GM23338 (cell line): ENCODE data around the gene MGRN1. TPM values are rescaled to one million over a fixed set of nuclear protein-coding genes. Genes with fewer than 3 reads are reported as not detected.

Experiments used
- ATAC-seq: fragments of 200-7000 bp; cut with Tn5 transposase; 3 replicates; pipeline ENCODE4 v1.9.1; 2020
- DNase-seq: peaks from one replicate; pipeline ENCODE4 v3.0.0-alpha.2; 2015; ENCODE audit warnings: low spot score
- H2AFZ ChIP-seq: fragments of 200-600 bp; sonication (generic); 2 replicates; pipeline ENCODE4 v1.8.0; 2016; ENCODE audit warnings: antibody characterized with exemption, mild to moderate bottlenecking, moderate library complexity
- H3F3A ChIP-seq: fragments of 200-600 bp; sonication (generic); replicated peaks from 2 replicates; pipeline ENCODE4 v1.8.0; 2017; ENCODE audit warnings: antibody characterized with exemption, mixed run types, low read depth
- H3K27ac ChIP-seq: fragments of 200-600 bp; sonication (generic); 2 replicates; pipeline ENCODE4 v1.6.1; 2016; ENCODE audit warnings: low read depth
- H3K27me3 ChIP-seq: fragments of 200-600 bp; sonication (generic); 2 replicates; pipeline ENCODE4 v1.8.0; 2016; ENCODE audit warnings: mild to moderate bottlenecking, mixed run types, moderate library complexity; ENCODE audit not compliant: insufficient read depth
- H3K36me3 ChIP-seq: fragments of 200-600 bp; sonication (generic); 2 replicates; pipeline ENCODE4 v1.8.0; 2016; ENCODE audit warnings: mild to moderate bottlenecking; ENCODE audit not compliant: insufficient read depth
- H3K4me1 ChIP-seq: fragments of 200-600 bp; sonication (generic); 2 replicates; pipeline ENCODE4 v1.8.0; 2016; ENCODE audit warnings: mild to moderate bottlenecking, moderate library complexity; ENCODE audit not compliant: insufficient read depth
- H3K4me2 ChIP-seq: fragments of 200-600 bp; sonication (generic); 2 replicates; pipeline ENCODE4 v1.7.1; 2017; ENCODE audit warnings: mixed run types
- H3K4me3 ChIP-seq: fragments of 200-600 bp; sonication (generic); 2 replicates; pipeline ENCODE4 v1.6.1; 2016; ENCODE audit warnings: mixed run types
- H3K79me2 ChIP-seq: fragments of 200-600 bp; sonication (generic); replicated peaks from 2 replicates; pipeline ENCODE4 v1.8.0; 2017; ENCODE audit warnings: mild to moderate bottlenecking; ENCODE audit not compliant: insufficient read depth
- H3K9me2 ChIP-seq: fragments of 200-600 bp; sonication (generic); 2 replicates; pipeline ENCODE4 v1.8.0; 2017; ENCODE audit not compliant: insufficient read depth
- H4K20me1 ChIP-seq: fragments of 200-600 bp; sonication (generic); replicated peaks from 2 replicates; pipeline ENCODE4 v1.8.0; 2017; ENCODE audit warnings: mild to moderate bottlenecking; ENCODE audit not compliant: insufficient read depth
- H3K27ac Mint-ChIP-seq: 2 replicates; pipeline ENCODE4 v1.8.0; 2020; ENCODE audit warnings: inconsistent platforms, mild to moderate bottlenecking, moderate library complexity, mixed read lengths
- H3K27me3 Mint-ChIP-seq: 3 replicates; pipeline ENCODE4 v1.8.0; 2022; ENCODE audit warnings: low read depth, mild to moderate bottlenecking, moderate library complexity, mixed read lengths, inconsistent platforms; ENCODE audit not compliant: insufficient read depth, poor library complexity
- H3K36me3 Mint-ChIP-seq: 3 replicates; pipeline ENCODE4 v1.8.0; 2021; ENCODE audit warnings: low read depth, mild to moderate bottlenecking, inconsistent platforms, moderate library complexity, mixed read lengths
- H3K4me1 Mint-ChIP-seq: 3 replicates; pipeline ENCODE4 v1.8.0; 2020; ENCODE audit warnings: mild to moderate bottlenecking, inconsistent platforms, mixed read lengths
- H3K4me3 Mint-ChIP-seq: 3 replicates; pipeline ENCODE4 v1.8.0; 2021; ENCODE audit warnings: moderate library complexity, mild to moderate bottlenecking, inconsistent platforms, mixed read lengths
- H3K9me3 Mint-ChIP-seq: 3 replicates; pipeline ENCODE4 v1.8.0; 2020; ENCODE audit warnings: moderate library complexity, mild to moderate bottlenecking, inconsistent platforms, mixed read lengths
- CREB1 ChIP-seq: fragments of 250-450 bp; sonication (Bioruptor Pico); IDR thresholded peaks from 2 replicates; pipeline ENCODE4 v1.5.0; 2020; ENCODE audit warnings: low read depth, mild to moderate bottlenecking, moderate library complexity
- EZH2 ChIP-seq: fragments of 200-600 bp; sonication (generic); IDR thresholded peaks from one replicate; pipeline ENCODE4 v1.8.0; 2017; ENCODE audit warnings: antibody characterized with exemption, mild to moderate bottlenecking, low read depth; ENCODE audit not compliant: unreplicated experiment
- EZH2phosphoT487 ChIP-seq: fragments of 200-600 bp; sonication (generic); IDR thresholded peaks from one replicate; pipeline ENCODE4 v1.8.1; 2018; ENCODE audit warnings: antibody characterized with exemption; ENCODE audit not compliant: unreplicated experiment
- JUNB ChIP-seq: IDR thresholded peaks from one replicate; pipeline ENCODE4 v1.6.1; 2016; ENCODE audit warnings: antibody characterized with exemption; ENCODE audit not compliant: unreplicated experiment
- NANOG ChIP-seq: IDR thresholded peaks from 2 replicates; pipeline ENCODE4 v1.6.1; 2016; ENCODE audit warnings: antibody characterized with exemption, borderline replicate concordance
- POLR2AphosphoS5 ChIP-seq: IDR thresholded peaks from 2 replicates; pipeline ENCODE4 v1.6.1; 2016; ENCODE audit warnings: antibody characterized with exemption, low read depth
- STAT1 ChIP-seq: IDR thresholded peaks from one replicate; pipeline ENCODE4 v1.6.1; 2016; ENCODE audit warnings: antibody characterized with exemption; ENCODE audit not compliant: unreplicated experiment
- ZNF114 ChIP-seq: fragments of 250-450 bp; sonication (Bioruptor Pico); IDR thresholded peaks from 2 replicates; pipeline ENCODE4 v1.5.0; 2020; ENCODE audit warnings: mild to moderate bottlenecking, moderate library complexity
- ZNF331 ChIP-seq: fragments of 250-450 bp; sonication (Bioruptor Pico); IDR thresholded peaks from 2 replicates; pipeline ENCODE4 v1.5.0; 2020; ENCODE audit warnings: low read depth, mild to moderate bottlenecking, moderate library complexity
- polyA plus RNA-seq: library from polyadenylated mRNA; unstranded; fragments of >200 nt; fragmentation: Nextera tagmentation; extraction: Ambion mirVana; gene quantifications from 2 replicates; pipeline ENCODE4 v1.2.1, GENCODE V29; 2016
- total RNA-seq: library from RNA; depleted of rRNA; stranded (reverse); fragments of >200 nt; shearing (Covaris generic); gene quantifications from 2 replicates; pipeline ENCODE4 v1.2.3, GENCODE V29; 2014
- TF ChIP-seq, protein P1 (sequence below): fragments of 250-450 bp; sonication (Bioruptor Pico); IDR thresholded peaks from 2 replicates; pipeline ENCODE4 v1.5.0; 2020; ENCODE audit warnings: mild to moderate bottlenecking, moderate library complexity
- TF ChIP-seq, protein P2 (sequence below), 2 experiments: fragments of 200-600 bp in 1 of 2; sonication (generic) in 1 of 2; conservative IDR thresholded peaks; 2 replicates each; pipeline versions ENCODE4 v1.5.1 to v1.6.1; 2016 to 2017; ENCODE audit warnings: antibody characterized with exemption in 2 of 2, low read depth in 2 of 2, mild to moderate bottlenecking in 2 of 2, moderate library complexity in 1 of 2
- TF ChIP-seq, protein P3 (sequence below): IDR thresholded peaks from 2 replicates; pipeline ENCODE4 v1.6.1; 2016; ENCODE audit warnings: antibody characterized with exemption
- TF ChIP-seq, protein P4 (sequence below): IDR thresholded peaks from one replicate; pipeline ENCODE4 v1.6.1; 2018; ENCODE audit warnings: antibody characterized with exemption; ENCODE audit not compliant: unreplicated experiment

The MGRN1 gene
- total and polyA plus RNA-seq, 2 experiments from 2014 or later, result 13.1 to 71.8 TPM

DNA sequence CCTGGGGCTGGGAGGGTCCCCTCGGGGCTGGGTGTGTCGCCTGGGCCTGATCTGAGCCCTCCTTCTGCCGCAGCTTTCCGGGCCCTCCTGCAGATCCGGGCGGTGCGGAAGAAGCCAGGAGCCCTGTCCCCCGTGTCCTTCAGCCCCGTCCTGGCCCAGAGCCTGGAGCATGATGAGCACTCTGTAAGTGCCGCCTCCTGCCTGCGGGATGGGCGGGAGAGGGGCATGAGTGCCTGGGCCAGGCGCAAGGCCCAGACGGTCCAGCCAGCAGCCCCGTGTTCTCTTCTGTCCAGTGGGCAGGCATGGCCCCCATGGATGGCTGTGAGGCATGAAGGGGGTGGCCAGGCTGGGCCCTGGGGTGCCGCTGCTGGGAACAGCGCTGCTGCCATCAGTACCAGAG lies 52.8 kb downstream of the MGRN1 start:
- Mint-ChIP-seq H3K4me3 (no peak overlapping the region), H3K9me3 (no peaks in the 10 kb centered on the region), H3K4me1 (peaks cover 12% of the 10 kb centered on the region), H3K27ac (no peak overlapping the region), H3K36me3 (peaks cover 7% of the 10 kb centered on the region), H3K27me3 (peaks cover 7% of the 10 kb centered on the region)
- peaks cover 12% of the 10 kb centered on the region; the same call in 1 of the 2 replicates for H3F3A ChIP-seq
- no peaks in the 10 kb centered on the region for H3K79me2 ChIP-seq
- H2AFZ ChIP-seq, result no peak overlapping the region
- no peak overlapping the region for H3K4me2 ChIP-seq
- H4K20me1 ChIP-seq, result no peaks in the 10 kb centered on the region; the same call in 1 of the 2 replicates
- ATAC-seq, result no peak
- no peak for TF ChIP-seq NANOG
- TF ChIP-seq ZNF114 (CRISPR knock-in tag), result no peak
- no peak for TF ChIP-seq EZH2phosphoT487
- TF ChIP-seq JUNB, result no peak
- no peak for TF ChIP-seq CREB1
- TF ChIP-seq ZNF331, result no peak
- TF ChIP-seq, protein P1, sequence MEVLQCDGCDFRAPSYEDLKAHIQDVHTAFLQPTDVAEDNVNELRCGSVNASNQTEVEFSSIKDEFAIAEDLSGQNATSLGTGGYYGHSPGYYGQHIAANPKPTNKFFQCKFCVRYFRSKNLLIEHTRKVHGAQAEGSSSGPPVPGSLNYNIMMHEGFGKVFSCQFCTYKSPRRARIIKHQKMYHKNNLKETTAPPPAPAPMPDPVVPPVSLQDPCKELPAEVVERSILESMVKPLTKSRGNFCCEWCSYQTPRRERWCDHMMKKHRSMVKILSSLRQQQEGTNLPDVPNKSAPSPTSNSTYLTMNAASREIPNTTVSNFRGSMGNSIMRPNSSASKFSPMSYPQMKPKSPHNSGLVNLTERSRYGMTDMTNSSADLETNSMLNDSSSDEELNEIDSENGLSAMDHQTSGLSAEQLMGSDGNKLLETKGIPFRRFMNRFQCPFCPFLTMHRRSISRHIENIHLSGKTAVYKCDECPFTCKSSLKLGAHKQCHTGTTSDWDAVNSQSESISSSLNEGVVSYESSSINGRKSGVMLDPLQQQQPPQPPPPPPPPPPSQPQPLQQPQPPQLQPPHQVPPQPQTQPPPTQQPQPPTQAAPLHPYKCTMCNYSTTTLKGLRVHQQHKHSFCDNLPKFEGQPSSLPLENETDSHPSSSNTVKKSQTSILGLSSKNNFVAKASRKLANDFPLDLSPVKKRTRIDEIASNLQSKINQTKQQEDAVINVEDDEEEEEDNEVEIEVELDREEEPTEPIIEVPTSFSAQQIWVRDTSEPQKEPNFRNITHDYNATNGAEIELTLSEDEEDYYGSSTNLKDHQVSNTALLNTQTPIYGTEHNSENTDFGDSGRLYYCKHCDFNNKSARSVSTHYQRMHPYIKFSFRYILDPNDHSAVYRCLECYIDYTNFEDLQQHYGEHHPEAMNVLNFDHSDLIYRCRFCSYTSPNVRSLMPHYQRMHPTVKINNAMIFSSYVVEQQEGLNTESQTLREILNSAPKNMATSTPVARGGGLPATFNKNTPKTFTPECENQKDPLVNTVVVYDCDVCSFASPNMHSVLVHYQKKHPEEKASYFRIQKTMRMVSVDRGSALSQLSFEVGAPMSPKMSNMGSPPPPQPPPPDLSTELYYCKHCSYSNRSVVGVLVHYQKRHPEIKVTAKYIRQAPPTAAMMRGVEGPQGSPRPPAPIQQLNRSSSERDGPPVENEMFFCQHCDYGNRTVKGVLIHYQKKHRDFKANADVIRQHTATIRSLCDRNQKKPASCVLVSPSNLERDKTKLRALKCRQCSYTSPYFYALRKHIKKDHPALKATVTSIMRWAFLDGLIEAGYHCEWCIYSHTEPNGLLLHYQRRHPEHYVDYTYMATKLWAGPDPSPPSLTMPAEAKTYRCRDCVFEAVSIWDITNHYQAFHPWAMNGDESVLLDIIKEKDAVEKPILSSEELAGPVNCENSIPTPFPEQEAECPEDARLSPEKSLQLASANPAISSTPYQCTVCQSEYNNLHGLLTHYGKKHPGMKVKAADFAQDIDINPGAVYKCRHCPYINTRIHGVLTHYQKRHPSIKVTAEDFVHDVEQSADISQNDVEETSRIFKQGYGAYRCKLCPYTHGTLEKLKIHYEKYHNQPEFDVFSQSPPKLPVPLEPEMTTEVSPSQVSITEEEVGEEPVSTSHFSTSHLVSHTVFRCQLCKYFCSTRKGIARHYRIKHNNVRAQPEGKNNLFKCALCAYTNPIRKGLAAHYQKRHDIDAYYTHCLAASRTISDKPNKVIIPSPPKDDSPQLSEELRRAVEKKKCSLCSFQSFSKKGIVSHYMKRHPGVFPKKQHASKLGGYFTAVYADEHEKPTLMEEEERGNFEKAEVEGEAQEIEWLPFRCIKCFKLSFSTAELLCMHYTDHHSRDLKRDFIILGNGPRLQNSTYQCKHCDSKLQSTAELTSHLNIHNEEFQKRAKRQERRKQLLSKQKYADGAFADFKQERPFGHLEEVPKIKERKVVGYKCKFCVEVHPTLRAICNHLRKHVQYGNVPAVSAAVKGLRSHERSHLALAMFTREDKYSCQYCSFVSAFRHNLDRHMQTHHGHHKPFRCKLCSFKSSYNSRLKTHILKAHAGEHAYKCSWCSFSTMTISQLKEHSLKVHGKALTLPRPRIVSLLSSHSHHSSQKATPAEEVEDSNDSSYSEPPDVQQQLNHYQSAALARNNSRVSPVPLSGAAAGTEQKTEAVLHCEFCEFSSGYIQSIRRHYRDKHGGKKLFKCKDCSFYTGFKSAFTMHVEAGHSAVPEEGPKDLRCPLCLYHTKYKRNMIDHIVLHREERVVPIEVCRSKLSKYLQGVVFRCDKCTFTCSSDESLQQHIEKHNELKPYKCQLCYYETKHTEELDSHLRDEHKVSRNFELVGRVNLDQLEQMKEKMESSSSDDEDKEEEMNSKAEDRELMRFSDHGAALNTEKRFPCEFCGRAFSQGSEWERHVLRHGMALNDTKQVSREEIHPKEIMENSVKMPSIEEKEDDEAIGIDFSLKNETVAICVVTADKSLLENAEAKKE (CRISPR knock-in tag), result no peak
- no peak for TF ChIP-seq EZH2
- TF ChIP-seq POLR2AphosphoS5, result no peak
- TF ChIP-seq STAT1, result no peak
- TF ChIP-seq, protein P2, sequence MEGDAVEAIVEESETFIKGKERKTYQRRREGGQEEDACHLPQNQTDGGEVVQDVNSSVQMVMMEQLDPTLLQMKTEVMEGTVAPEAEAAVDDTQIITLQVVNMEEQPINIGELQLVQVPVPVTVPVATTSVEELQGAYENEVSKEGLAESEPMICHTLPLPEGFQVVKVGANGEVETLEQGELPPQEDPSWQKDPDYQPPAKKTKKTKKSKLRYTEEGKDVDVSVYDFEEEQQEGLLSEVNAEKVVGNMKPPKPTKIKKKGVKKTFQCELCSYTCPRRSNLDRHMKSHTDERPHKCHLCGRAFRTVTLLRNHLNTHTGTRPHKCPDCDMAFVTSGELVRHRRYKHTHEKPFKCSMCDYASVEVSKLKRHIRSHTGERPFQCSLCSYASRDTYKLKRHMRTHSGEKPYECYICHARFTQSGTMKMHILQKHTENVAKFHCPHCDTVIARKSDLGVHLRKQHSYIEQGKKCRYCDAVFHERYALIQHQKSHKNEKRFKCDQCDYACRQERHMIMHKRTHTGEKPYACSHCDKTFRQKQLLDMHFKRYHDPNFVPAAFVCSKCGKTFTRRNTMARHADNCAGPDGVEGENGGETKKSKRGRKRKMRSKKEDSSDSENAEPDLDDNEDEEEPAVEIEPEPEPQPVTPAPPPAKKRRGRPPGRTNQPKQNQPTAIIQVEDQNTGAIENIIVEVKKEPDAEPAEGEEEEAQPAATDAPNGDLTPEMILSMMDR (conservative IDR thresholded peaks at IDR 0.05; ENCODE audit: low read depth in 2 of 2), result no peak
- TF ChIP-seq, protein P3, sequence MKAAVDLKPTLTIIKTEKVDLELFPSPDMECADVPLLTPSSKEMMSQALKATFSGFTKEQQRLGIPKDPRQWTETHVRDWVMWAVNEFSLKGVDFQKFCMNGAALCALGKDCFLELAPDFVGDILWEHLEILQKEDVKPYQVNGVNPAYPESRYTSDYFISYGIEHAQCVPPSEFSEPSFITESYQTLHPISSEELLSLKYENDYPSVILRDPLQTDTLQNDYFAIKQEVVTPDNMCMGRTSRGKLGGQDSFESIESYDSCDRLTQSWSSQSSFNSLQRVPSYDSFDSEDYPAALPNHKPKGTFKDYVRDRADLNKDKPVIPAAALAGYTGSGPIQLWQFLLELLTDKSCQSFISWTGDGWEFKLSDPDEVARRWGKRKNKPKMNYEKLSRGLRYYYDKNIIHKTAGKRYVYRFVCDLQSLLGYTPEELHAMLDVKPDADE, result no peak
- TF ChIP-seq, protein P4, sequence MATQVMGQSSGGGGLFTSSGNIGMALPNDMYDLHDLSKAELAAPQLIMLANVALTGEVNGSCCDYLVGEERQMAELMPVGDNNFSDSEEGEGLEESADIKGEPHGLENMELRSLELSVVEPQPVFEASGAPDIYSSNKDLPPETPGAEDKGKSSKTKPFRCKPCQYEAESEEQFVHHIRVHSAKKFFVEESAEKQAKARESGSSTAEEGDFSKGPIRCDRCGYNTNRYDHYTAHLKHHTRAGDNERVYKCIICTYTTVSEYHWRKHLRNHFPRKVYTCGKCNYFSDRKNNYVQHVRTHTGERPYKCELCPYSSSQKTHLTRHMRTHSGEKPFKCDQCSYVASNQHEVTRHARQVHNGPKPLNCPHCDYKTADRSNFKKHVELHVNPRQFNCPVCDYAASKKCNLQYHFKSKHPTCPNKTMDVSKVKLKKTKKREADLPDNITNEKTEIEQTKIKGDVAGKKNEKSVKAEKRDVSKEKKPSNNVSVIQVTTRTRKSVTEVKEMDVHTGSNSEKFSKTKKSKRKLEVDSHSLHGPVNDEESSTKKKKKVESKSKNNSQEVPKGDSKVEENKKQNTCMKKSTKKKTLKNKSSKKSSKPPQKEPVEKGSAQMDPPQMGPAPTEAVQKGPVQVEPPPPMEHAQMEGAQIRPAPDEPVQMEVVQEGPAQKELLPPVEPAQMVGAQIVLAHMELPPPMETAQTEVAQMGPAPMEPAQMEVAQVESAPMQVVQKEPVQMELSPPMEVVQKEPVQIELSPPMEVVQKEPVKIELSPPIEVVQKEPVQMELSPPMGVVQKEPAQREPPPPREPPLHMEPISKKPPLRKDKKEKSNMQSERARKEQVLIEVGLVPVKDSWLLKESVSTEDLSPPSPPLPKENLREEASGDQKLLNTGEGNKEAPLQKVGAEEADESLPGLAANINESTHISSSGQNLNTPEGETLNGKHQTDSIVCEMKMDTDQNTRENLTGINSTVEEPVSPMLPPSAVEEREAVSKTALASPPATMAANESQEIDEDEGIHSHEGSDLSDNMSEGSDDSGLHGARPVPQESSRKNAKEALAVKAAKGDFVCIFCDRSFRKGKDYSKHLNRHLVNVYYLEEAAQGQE, result no peak
- no peaks in the 10 kb centered on the region for H3K4me1 ChIP-seq
- no peak overlapping the region for H3K4me3 ChIP-seq
- no peaks in the 10 kb centered on the region for H3K36me3 ChIP-seq
- no peaks in the 10 kb centered on the region for H3K27me3 ChIP-seq
- no peak for DNase-seq
- no peak overlapping the region for H3K27ac ChIP-seq
- no peaks in the 10 kb centered on the region for H3K9me2 ChIP-seq
